GM18505 (cell line): Measurements from ENCODE around the gene AIRE.

Experiments
- ATAC-seq: cut with Tn5 transposase; IDR thresholded peaks from one replicate; pipeline ENCODE4 v1.9.1; 2021; ENCODE audit not compliant: unreplicated experiment
- POLR2A ChIP-seq: IDR thresholded peaks from 4 replicates; pipeline ENCODE4 v1.6.1; 2011; ENCODE audit warnings: borderline replicate concordance; ENCODE audit not compliant: insufficient read depth, insufficient read length; ENCODE audit errors: extremely low read depth

The AIRE gene

DNA sequence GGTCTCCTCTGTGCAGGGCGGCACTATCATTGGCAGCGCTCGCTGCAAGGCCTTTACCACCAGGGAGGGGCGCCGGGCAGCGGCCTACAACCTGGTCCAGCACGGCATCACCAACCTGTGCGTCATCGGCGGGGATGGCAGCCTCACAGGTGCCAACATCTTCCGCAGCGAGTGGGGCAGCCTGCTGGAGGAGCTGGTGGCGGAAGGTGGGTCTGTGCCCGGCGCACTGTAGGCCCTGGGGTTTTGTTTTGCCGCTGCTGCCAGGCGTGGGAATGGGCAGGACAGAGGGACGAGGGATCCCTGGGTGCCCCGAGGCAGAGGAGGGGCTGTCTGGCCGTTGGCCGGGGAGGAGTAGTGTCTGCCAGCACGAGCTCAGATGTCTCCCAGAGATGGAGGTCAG, 26.4 kb downstream of the AIRE start:
- TF ChIP-seq POLR2A: no peak
- ATAC-seq: no peak

DNA sequence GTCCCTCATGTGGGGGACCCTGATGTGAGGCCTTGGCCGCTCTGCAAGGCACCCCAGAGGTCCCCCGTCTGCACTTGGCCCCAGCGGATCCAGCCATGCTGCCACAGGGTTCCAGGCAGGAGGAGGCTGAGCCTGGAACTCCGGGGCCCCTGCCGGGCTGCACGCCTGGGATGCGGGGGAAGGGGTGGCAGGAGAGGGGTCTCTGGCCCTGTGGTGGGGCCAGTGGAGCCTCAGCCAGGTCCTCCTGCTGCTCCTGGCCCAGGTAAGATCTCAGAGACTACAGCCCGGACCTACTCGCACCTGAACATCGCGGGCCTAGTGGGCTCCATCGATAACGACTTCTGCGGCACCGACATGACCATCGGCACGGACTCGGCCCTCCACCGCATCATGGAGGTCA, 27.0 kb downstream of the AIRE start:
- no peak for ATAC-seq
- no peak for TF ChIP-seq POLR2A

DNA sequence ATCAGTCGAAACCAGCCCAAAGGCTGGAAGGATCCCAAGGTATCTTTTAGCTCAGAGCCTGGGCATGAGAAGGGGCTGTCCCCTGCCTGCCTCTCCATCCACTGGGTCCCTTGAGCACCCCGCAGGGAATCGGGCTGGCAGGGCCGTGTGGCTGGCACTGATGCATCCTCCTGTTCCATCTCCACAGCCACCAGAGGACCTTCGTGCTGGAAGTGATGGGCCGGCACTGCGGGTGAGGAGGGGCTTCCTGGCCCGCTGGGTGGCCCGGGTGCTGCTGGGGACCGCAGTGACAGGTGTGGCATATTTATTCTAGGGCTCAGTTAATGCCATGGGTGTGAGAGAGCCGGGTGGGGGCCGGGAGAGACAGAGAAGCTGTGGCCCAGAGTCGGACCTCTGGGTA, 27.8 kb downstream of the AIRE start:
- no peak for TF ChIP-seq POLR2A
- ATAC-seq: no peak

DNA sequence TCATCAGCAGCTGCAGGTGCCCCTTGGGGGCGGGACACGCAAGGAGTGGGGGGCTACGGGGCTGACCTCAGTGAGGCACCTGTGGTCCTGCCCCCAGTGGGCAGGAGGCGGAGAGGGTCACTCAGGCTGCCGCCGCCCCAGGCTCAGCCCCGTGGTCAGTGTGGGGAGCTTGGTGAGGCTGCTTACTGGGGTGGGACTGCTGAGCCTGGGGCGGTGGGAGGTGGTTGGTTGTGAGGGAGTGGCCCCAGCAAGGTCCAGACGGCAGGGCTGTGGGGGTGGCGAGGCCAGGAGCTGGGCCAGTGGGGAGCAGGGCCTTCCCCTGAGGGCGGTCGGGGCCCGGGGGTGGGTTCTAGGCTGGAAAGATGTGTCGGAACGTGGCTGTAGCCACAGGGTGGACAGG, 28.5 kb downstream of the AIRE start:
- ATAC-seq: no peak
- no peak for TF ChIP-seq POLR2A

DNA sequence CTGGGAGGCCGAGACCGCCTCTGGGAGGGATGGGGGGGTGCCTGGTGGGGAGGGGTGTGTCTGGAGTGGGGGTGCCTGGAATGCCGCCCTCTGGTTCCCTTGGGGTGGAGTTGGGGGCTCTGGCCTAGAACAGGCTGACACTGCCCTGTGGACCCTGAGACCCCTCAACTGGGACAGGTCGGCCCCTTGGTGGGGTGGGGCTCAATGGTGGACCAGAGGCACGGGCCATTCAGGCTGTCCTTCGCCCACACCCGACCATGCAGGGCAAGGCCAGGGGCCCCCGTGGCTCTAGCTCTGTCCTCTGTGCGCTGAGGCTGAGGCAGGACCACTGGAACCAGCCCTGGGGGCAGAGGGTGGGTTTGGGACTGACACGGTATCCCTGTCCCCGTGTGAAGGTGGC, 28.9 kb downstream of the AIRE start:
- no peak for TF ChIP-seq POLR2A
- no peak for ATAC-seq

DNA sequence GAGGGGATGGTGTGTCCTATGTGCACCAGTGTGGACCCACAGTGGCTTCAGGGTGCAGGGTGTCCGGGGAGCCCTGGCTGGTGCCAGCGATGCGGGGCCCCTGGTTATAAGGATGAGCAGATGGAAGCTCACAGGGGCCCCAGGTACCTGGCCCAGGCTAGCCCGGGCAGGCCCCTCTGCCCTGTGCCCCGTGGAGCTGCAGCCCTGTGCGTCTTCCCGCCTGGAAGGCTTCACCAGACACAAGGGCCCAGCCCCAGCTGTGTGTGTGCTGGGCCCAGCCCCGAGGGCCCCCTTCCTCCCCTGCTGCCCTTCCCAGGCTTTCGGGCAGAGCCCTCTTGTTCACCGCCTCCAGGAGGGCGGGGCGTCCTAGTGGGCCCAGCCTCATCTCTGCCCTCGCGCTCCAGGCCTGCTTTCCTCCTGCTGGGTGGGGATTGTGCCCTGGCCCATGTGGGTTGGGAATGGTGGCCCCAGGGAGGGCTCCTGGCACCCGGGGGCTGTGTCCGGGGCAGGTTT, 30.1 kb downstream of the AIRE start:
- no peak for ATAC-seq
- TF ChIP-seq POLR2A: no peak

DNA sequence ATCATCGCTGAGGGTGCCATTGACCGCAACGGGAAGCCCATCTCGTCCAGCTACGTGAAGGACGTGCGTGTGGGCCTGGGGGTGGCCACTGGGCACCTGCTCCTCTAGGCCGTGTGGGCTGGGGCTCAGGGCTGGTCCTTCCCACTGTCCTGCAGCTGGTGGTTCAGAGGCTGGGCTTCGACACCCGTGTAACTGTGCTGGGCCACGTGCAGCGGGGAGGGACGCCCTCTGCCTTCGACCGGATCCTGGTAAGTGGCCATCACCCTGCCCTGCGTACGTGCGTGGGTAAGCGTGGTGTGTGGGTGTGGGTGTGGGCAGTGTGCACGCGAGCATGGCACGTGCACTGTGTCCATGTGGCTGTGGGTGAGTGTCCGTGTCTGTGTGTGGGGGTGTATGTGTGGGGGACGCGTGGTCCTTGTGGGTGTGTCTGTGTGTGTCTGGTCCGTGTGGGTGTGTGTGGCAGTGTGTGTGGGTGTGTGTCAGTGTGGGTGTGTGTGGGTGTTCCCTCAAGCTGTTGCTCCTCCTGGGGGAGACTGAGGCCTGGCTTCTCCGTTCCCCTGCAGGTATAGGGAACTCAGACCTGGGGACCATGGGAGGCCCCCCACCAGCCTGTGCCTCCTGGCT, 30.7 kb downstream of the AIRE start:
- ATAC-seq: no peak
- TF ChIP-seq POLR2A: no peak

DNA sequence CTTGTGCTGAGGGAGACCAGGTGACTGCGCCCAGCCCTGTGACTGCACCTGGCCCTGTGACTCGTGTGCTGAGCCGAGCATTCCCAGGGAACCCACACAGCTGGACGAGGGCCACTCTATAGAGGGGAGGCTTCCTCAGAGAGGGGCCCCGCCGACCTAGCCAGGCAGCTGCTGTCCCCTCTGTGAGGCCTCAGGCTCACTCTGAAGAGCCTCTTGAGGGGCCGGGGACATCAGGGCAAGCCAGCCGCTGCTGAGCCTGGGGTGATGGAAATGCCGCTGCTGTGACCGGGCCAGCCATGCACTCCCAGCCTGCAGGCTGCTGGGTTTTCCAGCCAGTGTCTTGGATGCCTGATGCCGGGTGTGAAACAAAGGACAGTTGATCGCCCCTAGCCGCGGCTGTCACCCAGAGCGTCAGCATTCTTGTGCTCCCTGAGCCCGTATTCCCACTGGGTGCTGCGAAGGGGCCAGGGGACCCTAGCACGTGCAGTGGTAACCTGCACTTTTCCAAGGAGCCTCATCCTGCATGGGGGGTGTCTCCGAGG, 31.6 kb downstream of the AIRE start:
- TF ChIP-seq POLR2A: no peak
- ATAC-seq: no peak

DNA sequence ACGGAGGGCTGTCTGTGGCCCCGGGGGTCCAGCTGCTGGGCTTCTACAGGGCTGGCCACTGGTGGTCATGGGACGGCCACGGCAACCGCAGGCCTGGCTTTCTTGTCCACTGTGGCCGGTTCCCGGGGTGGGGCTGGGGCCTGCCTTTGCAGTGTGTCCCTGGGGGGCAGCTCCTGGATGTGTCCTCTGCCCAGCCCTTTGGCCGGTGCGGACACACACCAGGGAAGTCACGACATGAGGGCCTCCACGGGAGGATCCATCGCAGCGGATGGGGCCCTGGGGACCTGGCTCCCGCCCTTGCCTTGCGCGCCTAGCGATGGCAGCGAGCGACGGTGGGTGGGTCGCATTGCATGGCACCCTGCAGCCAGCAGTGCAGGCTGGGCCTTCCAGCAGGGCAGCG, 32.2 kb downstream of the AIRE start:
- no peak for ATAC-seq
- TF ChIP-seq POLR2A: no peak

DNA sequence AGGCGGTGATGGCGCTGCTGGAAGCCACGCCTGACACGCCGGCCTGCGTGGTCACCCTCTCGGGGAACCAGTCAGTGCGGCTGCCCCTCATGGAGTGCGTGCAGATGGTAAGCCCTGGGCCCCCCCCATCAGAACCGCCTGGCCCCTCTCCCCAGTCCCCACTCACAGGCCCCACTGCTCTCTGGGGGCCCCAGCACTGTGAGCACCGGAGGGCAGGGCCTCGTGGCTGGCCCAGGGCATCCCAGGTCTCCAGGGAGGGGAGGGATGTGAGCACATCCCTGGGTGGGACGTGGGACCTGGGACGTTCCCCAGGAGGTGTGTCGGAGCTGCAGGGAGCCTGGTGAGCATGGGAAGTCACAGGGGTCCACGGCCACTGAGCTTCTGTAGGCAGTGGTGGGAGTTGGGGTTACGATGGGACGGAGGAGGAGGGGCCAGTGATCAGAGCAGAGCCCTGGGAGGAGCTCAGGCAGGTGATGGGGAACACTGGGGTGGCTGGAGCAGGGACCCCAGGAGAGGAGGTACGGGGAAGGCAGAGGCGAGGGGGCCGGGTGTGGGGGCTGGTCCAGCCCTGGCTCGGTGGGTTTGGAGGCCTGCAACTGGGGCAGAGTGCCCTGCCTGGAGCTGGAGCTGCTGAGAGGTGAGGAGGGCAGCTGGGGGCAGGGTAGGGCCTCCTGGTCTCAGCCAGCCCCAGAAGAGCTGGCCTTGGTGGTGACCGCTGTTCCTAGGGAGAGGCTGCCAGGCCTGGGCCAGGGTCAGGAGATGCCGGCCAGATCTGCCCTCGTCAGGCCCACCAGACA, 33.0 kb downstream of the AIRE start:
- TF ChIP-seq POLR2A: no peak
- ATAC-seq: no peak

DNA sequence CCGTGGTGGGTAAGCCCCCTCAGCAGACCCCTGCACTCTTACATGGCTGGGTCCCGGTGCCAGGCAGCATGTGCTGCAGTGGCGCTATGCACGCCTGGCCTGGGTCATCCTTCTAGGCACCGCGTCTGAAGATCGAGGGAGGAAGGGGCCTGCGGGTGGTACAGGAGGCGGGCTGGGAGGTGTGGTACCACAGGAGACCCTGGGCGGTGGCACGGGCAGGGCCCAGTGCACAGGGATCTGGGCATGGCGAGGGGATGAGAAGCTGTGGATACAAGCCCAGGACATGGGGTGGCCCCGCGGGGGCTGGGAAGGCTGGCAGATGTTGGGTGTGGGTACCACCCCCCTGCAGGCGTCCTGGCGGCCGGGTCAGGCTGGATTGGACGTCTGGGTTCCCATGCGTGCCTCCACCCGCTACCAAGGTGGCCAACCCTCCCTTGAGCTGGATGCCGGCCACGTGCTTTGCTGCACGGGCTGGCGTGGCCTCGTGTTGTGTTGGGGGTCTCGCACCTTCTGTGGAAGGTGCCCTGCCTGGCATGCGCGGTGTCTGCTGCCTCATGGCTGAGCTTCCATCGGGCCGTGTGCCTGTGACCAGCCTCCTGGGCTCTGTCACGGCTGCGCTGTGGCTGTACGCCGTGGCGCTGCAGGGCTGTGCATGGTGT, 33.9 kb downstream of the AIRE start:
- no peak for ATAC-seq
- TF ChIP-seq POLR2A: no peak

DNA sequence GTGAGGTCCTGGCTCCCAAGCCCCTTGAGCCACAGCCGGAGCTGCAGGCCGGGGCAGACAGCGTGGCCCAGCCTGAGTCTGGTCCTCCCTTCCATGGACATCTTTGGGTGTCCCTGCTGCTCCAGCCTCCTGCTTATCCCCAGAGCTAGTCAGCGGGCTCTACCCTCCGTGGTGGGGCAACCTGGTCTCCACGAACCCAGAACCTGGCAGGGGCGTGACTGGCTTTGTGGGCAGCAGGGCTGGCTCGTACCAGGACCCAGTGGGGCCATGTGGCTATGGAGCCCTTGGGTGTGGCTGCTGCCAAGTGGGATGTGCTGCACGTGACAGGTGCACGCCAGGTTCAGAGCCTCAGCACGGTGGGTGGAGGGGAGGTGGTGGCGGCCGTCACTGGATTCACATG, 35.2 kb downstream of the AIRE start:
- ATAC-seq: no peak
- TF ChIP-seq POLR2A: no peak

DNA sequence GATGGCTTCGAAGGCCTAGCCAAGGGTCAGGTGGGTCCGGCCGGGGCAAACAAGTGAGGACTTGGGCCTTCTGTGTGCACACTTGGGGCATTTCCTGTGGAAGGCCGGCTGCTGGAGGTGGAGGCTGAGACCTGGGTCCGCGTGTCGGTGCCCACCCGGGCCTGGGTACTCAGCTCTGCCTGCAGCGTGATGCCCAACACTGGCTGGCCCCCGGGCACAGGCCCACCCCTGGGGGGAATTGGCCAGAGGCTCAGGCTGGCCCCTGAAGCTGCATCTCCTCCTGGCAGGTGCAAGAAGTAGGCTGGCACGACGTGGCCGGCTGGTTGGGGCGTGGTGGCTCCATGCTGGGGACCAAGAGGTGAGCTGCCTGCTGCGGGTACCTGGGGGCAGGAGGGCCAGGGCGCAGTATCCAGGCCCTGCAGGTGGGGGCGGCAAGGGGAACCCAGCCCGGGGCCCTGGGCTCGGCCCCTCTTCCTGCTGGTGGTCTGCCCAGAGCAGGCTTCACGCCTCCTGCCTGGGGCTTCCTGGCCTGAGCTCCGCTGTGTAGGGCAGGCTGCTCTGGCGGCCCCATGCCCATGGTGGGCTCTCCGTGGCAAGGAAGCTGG, 36.3 kb downstream of the AIRE start:
- no peak for ATAC-seq
- TF ChIP-seq POLR2A: no peak
